GM10266 (cell line): ENCODE results near the gene CHN2.

Source experiments
- DNase-seq: peaks from one replicate; pipeline ENCODE4 v3.0.0; 2012; ENCODE audit errors: extremely low spot score
- CTCF ChIP-seq: IDR thresholded peaks from 2 replicates; pipeline ENCODE4 v1.5.1; 2012; ENCODE audit warnings: mild to moderate bottlenecking, low read depth; ENCODE audit not compliant: control insufficient read depth, insufficient read depth; ENCODE audit errors: missing control alignments

The CHN2 gene

GRCh38 chr7:29371472-29371871 lies 176.9 kb downstream of the CHN2 start:
- TF ChIP-seq CTCF = no peak
- DNase-seq = no peak

GRCh38 chr7:29372351-29373090 lies 177.9 kb downstream of the CHN2 start:
- DNase-seq = no peak
- TF ChIP-seq CTCF = no peak

- no peak for DNase-seq
These were observed 181.3 kb downstream of the CHN2 start for GRCh38 chr7:29375641-29376562.

GRCh38 chr7:29377718-29378117 lies 183.1 kb downstream of the CHN2 start:
- TF ChIP-seq CTCF = no peak
- DNase-seq = no peak

More at GRCh38 chr7:29375641-29376562, 181.3 kb downstream of the CHN2 start:
- no peak for TF ChIP-seq CTCF

- DNase-seq = no peak
- no peak for TF ChIP-seq CTCF
These were observed 185.0 kb downstream of the CHN2 start for GRCh38 chr7:29379551-29379950.

- TF ChIP-seq CTCF = no peak
- no peak for DNase-seq
These were observed 186.9 kb downstream of the CHN2 start for GRCh38 chr7:29381206-29382094.
